NB4 (cell line): ENCODE data around the gene SMYD3.

Experiments used
- CTCF ChIP-seq: IDR thresholded peaks from one replicate; pipeline ENCODE4 v1.5.1; 2012; ENCODE audit warnings: low read depth, low read length
- POLR2A ChIP-seq: IDR thresholded peaks from 2 replicates; pipeline ENCODE4 v1.6.1; 2011; ENCODE audit warnings: mild to moderate bottlenecking; ENCODE audit not compliant: insufficient read length; ENCODE audit errors: extremely low read depth

GRCh38 chr1:246193537-246193936 lies 313.5 kb downstream of the SMYD3 start:
- no peak for TF ChIP-seq CTCF
- TF ChIP-seq POLR2A: no peak
